ENCODE results near the gene CDH3. TPM values are rescaled to one million over a fixed set of nuclear protein-coding genes. Genes with fewer than 3 reads are reported as not detected.
A peak's percentile ranks its signal among the peaks of the same experiment; 100 is the strongest.

Gene CDH3
- total RNA-seq, 2 donors from 2014 or later = 0.66 to 4.7 TPM

- ATAC-seq = no peak
- TF ChIP-seq POLR2A (IDR thresholded peaks at IDR 0.05) (no peak), CTCF (IDR thresholded peaks at IDR 0.05) (no peak)
- Histone ChIP-seq H3K4me3 (no peak overlapping the region), H3K27me3 (no peaks in the 10 kb centered on the region), H3K4me1 (no peaks in the 10 kb centered on the region), H3K9me3 (no peaks in the 10 kb centered on the region), H3K27ac (no peak overlapping the region), H3K36me3 (replicated peaks in 1 of 2; ENCODE audit: insufficient read depth in 1 of 2, low read depth in 2 of 2) (no peaks in the 10 kb centered on the region)
- no peak for DNase-seq
- 84 to 91% methylated on average over 19 to 23 of the region's 23 CpGs for WGBS, 2 donors
- intact Hi-C loops (cut with DNase I) = no loop called here
Measured at GRCh38 chr16:68698091-68698490, 53.0 kb downstream of the CDH3 start.

DNA sequence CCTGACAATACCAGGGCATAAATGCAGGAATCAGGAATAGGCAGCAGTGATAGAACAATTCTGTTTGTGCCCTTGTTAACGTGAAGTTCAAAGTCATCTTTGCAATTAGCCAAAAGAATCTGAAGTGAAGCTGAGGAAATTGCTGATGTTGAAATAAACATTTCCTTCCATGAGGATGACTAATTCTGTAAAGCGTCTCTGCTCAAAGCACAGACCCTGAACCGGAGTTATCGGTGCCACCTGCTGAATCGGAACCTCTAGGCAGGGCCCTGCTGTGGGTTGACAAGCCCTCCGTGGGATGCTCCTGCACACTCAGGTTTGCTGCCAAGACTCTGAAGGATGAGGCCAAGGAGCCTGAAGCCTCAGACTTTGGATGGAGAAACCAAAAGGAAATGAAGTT, 55.0 kb downstream of the CDH3 start:
- intact Hi-C loops (cut with DNase I) = no loop called here

DNA sequence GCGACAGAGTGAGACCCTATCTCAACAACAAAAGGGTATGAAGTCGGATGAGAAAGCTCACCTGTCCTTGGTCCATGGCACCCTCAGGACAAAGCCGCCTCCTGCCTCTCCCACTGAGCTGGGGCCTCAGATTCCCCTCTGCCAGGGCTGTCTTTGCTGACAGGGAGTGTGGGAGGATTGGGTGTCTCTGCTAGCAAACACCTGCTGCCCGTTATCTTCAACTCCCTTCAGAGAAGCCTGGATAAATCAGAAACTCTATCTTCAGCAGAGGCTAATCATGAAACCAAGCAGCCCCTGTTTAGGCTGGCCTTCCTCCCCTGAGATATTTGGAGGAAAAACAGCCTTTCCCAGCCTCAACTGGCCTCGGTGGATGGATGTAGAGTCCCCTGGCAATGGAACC, 55.7 kb downstream of the CDH3 start:
- Histone ChIP-seq H3K4me3 (no peak overlapping the region), H3K36me3 (replicated peaks in 1 of 2; ENCODE audit: insufficient read depth in 1 of 2, low read depth in 2 of 2) (no peaks in the 10 kb centered on the region), H3K4me1 (peaks cover 7% of the 10 kb centered on the region), H3K27me3 (no peaks in the 10 kb centered on the region), H3K9me3 (no peaks in the 10 kb centered on the region), H3K27ac (no peak overlapping the region)
- intact Hi-C loops (cut with DNase I) = no loop called here
- ATAC-seq (no peak), DNase-seq (no peak)
- WGBS, 2 donors = 71 to 84% methylated on average over 5 of the region's 5 CpGs
- TF ChIP-seq CTCF (IDR thresholded peaks at IDR 0.05) (no peak), POLR2A (IDR thresholded peaks at IDR 0.05) (no peak)

More for the DNA sequence above, 55.0 kb downstream of the CDH3 start:
- no peak for TF ChIP-seq POLR2A (IDR thresholded peaks at IDR 0.05)
- no peak for TF ChIP-seq CTCF (IDR thresholded peaks at IDR 0.05)
- Histone ChIP-seq H3K9me3 (no peaks in the 10 kb centered on the region), H3K27me3 (no peaks in the 10 kb centered on the region), H3K27ac (no peak overlapping the region), H3K4me3 (no peak overlapping the region), H3K4me1 (peaks cover 7% of the 10 kb centered on the region), H3K36me3 (replicated peaks in 1 of 2; ENCODE audit: insufficient read depth in 1 of 2, low read depth in 2 of 2) (no peaks in the 10 kb centered on the region)
- no peak for ATAC-seq
- DNase-seq = no peak
- WGBS, 2 donors = 41 to 64% methylated on average over 6 of the region's 6 CpGs

GRCh38 chr16:68704232-68704867, 59.2 kb downstream of the CDH3 start:
- 22 to 27% methylated on average over 8 to 15 of the region's 15 CpGs for WGBS, 2 donors
- intact Hi-C loops (cut with DNase I) = no loop called here
- TF ChIP-seq POLR2A (IDR thresholded peaks at IDR 0.05) (no peak), CTCF (IDR thresholded peaks at IDR 0.05) (peak; percentile 75 to 99 (median 99))

More at GRCh38 chr16:68704232-68704867, 59.2 kb downstream of the CDH3 start:
- Histone ChIP-seq H3K4me3 (no peak overlapping the region), H3K27me3 (no peaks in the 10 kb centered on the region), H3K9me3 (no peaks in the 10 kb centered on the region), H3K27ac (peak overlapping the region in 3 of 4 donors; percentile 46 to 49 (median 46)), H3K36me3 (replicated peaks in 1 of 2; ENCODE audit: insufficient read depth in 1 of 2, low read depth in 2 of 2) (no peaks in the 10 kb centered on the region), H3K4me1 (peaks cover 10% of the 10 kb centered on the region)
- peak; percentile 97 for ATAC-seq
- DNase-seq = peak; percentile 94 to 97 (median 95)

Data from body of pancreas (tissue), 4 donors.